WTC11 (cell line): Measurements from ENCODE around the gene CNTNAP2. TPM values are rescaled to one million over a fixed set of nuclear protein-coding genes. Genes with fewer than 3 reads are reported as not detected.

ENCODE experiments used
- ATAC-seq: fragments of 200-7000 bp; cut with Tn5 transposase; 2 replicates; pipeline ENCODE4 v1.10.0; 2021; ENCODE audit warnings: mild to moderate bottlenecking, moderate library complexity
- CTCF ChIA-PET: fragments of 300-600 bp; sonication (Branson Sonifier 250); formaldehyde crosslinking; loops from one replicate; lab custom pipeline; 2021; ENCODE audit warnings: antibody characterized with exemption; lab: Charles Lee
- POLR2A ChIA-PET: fragments of 350-600 bp; sonication (Branson Sonifier 250); formaldehyde crosslinking; loops from one replicate; lab custom pipeline; 2021; ENCODE audit warnings: antibody characterized with exemption; lab: Charles Lee
- DNase-seq: peaks from one replicate; pipeline ENCODE4 v3.0.0; 2021; ENCODE audit warnings: low spot score
- H3K27ac Mint-ChIP-seq: 2 replicates; pipeline ENCODE4 v1.8.0; 2021; ENCODE audit warnings: mixed read lengths
- H3K27me3 Mint-ChIP-seq: 2 replicates; pipeline ENCODE4 v1.8.0; 2021; ENCODE audit warnings: low read depth, mild to moderate bottlenecking, moderate library complexity, mixed read lengths
- H3K36me3 Mint-ChIP-seq: 2 replicates; pipeline ENCODE4 v1.8.0; 2021; ENCODE audit warnings: mixed read lengths
- H3K4me1 Mint-ChIP-seq: 2 replicates; pipeline ENCODE4 v1.8.0; 2022; ENCODE audit warnings: mixed read lengths
- H3K4me3 Mint-ChIP-seq: 2 replicates; pipeline ENCODE4 v1.8.0; 2021; ENCODE audit warnings: mild to moderate bottlenecking, moderate library complexity, mixed read lengths
- H3K9me3 Mint-ChIP-seq: 2 replicates; pipeline ENCODE4 v1.8.0; 2021; ENCODE audit warnings: mixed read lengths
- ATF1 ChIP-seq: sonication (generic); formaldehyde crosslinking; IDR thresholded peaks from 2 replicates; pipeline ENCODE4 v1.8.1; 2023; ENCODE audit warnings: mild to moderate bottlenecking, moderate library complexity, missing genetic modification reagents
- ESRRA ChIP-seq: sonication (generic); formaldehyde crosslinking; IDR thresholded peaks from 2 replicates; pipeline ENCODE4 v1.8.1; 2022; ENCODE audit warnings: mild to moderate bottlenecking, missing genetic modification reagents, borderline replicate concordance
- FOXP1 ChIP-seq: sonication (generic); formaldehyde crosslinking; IDR thresholded peaks from 2 replicates; pipeline ENCODE4 v1.8.0; 2022; ENCODE audit warnings: missing genetic modification reagents, mild to moderate bottlenecking, moderate library complexity, borderline replicate concordance
- GABPB1 ChIP-seq: sonication (generic); formaldehyde crosslinking; IDR thresholded peaks from 2 replicates; pipeline ENCODE4 v1.8.1; 2023; ENCODE audit warnings: mild to moderate bottlenecking, missing genetic modification reagents
- NFATC4 ChIP-seq: fragments of 250-450 bp; sonication (Bioruptor Pico); IDR thresholded peaks from 2 replicates; pipeline ENCODE4 v1.9.0; 2021; ENCODE audit warnings: mild to moderate bottlenecking
- NR2C2 ChIP-seq: sonication (generic); formaldehyde crosslinking; IDR thresholded peaks from 2 replicates; pipeline ENCODE4 v1.8.0; 2022; ENCODE audit warnings: mild to moderate bottlenecking, missing genetic modification reagents
- OVOL2 ChIP-seq: fragments of 250-450 bp; sonication (Bioruptor Pico); IDR thresholded peaks from 2 replicates; pipeline ENCODE4 v1.9.0; 2021; ENCODE audit warnings: mild to moderate bottlenecking, borderline replicate concordance
- RELA ChIP-seq: sonication (generic); formaldehyde crosslinking; IDR thresholded peaks from 2 replicates; pipeline ENCODE4 v1.8.1; 2022; ENCODE audit warnings: missing genetic modification reagents, mild to moderate bottlenecking, borderline replicate concordance
- SMAD3 ChIP-seq: sonication (generic); formaldehyde crosslinking; IDR thresholded peaks from 2 replicates; pipeline ENCODE4 v1.8.0; 2022; ENCODE audit warnings: missing genetic modification reagents, mild to moderate bottlenecking, borderline replicate concordance
- ZNF423 ChIP-seq: fragments of 250-450 bp; sonication (Bioruptor Pico); IDR thresholded peaks from 2 replicates; pipeline ENCODE4 v2.1.2; 2022; ENCODE audit warnings: mild to moderate bottlenecking, moderate library complexity
- total RNA-seq: library from RNA; stranded (reverse); gene quantifications from 3 replicates; pipeline ENCODE4 v1.2.3, GENCODE V29; 2021
- TF ChIP-seq, protein P1 (sequence below): sonication (generic); formaldehyde crosslinking; IDR thresholded peaks from 2 replicates; pipeline ENCODE4 v1.8.1; 2023; ENCODE audit warnings: mild to moderate bottlenecking, missing genetic modification reagents
- TF ChIP-seq, protein P2 (sequence below): sonication (generic); formaldehyde crosslinking; IDR thresholded peaks from 2 replicates; pipeline ENCODE4 v1.8.1; 2023; ENCODE audit warnings: mild to moderate bottlenecking, missing genetic modification reagents, moderate library complexity
- TF ChIP-seq, protein P3 (sequence below): sonication (generic); formaldehyde crosslinking; IDR thresholded peaks from 2 replicates; pipeline ENCODE4 v1.8.1; 2022; ENCODE audit warnings: mild to moderate bottlenecking, moderate library complexity, missing genetic modification reagents
- TF ChIP-seq, protein P4 (sequence below): sonication (generic); formaldehyde crosslinking; IDR thresholded peaks from 2 replicates; pipeline ENCODE4 v1.8.0; 2022; ENCODE audit warnings: mild to moderate bottlenecking, missing genetic modification reagents
- TF ChIP-seq, protein P5 (sequence below): fragments of 250-450 bp; sonication (Bioruptor Pico); IDR thresholded peaks from 2 replicates; pipeline ENCODE4 v1.9.0; 2021; ENCODE audit warnings: mild to moderate bottlenecking
- TF ChIP-seq, protein P6 (sequence below): sonication (generic); formaldehyde crosslinking; IDR thresholded peaks from 2 replicates; pipeline ENCODE4 v1.8.0; 2022; ENCODE audit warnings: missing genetic modification reagents
- TF ChIP-seq, protein P7 (sequence below): sonication (generic); formaldehyde crosslinking; IDR thresholded peaks from 2 replicates; pipeline ENCODE4 v1.8.0; 2022; ENCODE audit warnings: mild to moderate bottlenecking, missing genetic modification reagents
- TF ChIP-seq, protein P8 (sequence below): fragments of 200-600 bp; IDR thresholded peaks from 2 replicates; pipeline ENCODE4 v1.8.0; 2022; ENCODE audit warnings: antibody characterized with exemption

The CNTNAP2 gene
- total RNA-seq, 1 experiment from 2014 or later = 63.8 TPM

DNA sequence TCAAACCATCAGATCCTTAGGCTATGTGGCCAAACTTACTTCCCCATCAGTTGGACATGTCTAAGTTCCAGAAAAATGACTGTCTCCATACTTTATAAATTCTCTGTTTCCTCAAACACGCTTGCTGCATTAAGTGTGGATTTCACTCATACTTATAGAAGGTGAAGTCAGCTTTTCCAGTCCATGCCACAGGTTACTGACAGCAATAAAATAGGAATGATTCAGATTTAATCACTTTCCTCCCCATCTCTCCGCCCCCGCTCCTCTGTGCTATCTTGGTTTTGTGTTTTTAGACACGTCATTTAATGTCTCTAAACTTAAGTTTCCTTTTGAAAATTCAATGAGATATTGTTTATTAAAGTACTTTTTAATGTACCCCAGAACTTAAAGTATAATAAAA lies 1376.0 kb downstream of the CNTNAP2 start:
- POLR2A ChIA-PET = no interaction called here
- H3K27me3 Mint-ChIP-seq = no peaks in the 10 kb centered on the region
- CTCF ChIA-PET = no interaction called here

DNA sequence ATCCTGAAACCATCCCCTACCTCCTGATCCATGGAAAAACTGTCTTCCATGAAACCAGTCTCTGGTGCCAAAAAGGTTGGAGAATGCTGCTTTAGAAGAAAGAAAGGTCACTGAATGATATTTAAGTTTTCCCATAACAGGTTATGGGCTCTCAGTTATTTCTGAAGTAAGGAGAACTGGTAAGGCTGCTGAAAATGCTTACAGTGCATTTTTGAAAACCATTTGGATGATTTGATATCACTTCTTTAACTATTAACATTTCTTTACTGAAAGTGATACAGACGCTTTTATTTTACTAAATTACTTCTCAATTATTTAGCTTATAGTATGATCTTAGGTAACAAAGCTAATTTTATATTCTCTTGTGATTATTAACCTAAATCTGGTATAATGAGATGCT lies 1379.6 kb downstream of the CNTNAP2 start:
- CTCF ChIA-PET = no interaction called here
- Mint-ChIP-seq H3K4me3 (no peak overlapping the region), H3K27ac (no peak overlapping the region)

More for the DNA sequence above, 1376.0 kb downstream of the CNTNAP2 start:
- Mint-ChIP-seq H3K27ac (no peak overlapping the region), H3K4me3 (no peak overlapping the region), H3K36me3 (peaks cover 8% of the 10 kb centered on the region; the same call in 1 of the 2 replicates), H3K4me1 (peaks cover 3% of the 10 kb centered on the region; the same call in 1 of the 2 replicates), H3K9me3 (peaks cover 39% of the 10 kb centered on the region)
- DNase-seq (no peak), ATAC-seq (no peak)
- TF ChIP-seq, protein P1, sequence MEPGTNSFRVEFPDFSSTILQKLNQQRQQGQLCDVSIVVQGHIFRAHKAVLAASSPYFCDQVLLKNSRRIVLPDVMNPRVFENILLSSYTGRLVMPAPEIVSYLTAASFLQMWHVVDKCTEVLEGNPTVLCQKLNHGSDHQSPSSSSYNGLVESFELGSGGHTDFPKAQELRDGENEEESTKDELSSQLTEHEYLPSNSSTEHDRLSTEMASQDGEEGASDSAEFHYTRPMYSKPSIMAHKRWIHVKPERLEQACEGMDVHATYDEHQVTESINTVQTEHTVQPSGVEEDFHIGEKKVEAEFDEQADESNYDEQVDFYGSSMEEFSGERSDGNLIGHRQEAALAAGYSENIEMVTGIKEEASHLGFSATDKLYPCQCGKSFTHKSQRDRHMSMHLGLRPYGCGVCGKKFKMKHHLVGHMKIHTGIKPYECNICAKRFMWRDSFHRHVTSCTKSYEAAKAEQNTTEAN (CRISPR knock-in tag) = no peak
- TF ChIP-seq, protein P2, sequence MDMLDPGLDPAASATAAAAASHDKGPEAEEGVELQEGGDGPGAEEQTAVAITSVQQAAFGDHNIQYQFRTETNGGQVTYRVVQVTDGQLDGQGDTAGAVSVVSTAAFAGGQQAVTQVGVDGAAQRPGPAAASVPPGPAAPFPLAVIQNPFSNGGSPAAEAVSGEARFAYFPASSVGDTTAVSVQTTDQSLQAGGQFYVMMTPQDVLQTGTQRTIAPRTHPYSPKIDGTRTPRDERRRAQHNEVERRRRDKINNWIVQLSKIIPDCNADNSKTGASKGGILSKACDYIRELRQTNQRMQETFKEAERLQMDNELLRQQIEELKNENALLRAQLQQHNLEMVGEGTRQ = no peak
- TF ChIP-seq SMAD3 (CRISPR knock-in tag) (no peak), GABPB1 (CRISPR knock-in tag) (no peak), OVOL2 (CRISPR knock-in tag) (no peak), ATF1 (CRISPR knock-in tag) (no peak), NFATC4 (CRISPR knock-in tag) (no peak), RELA (CRISPR knock-in tag) (no peak)
- TF ChIP-seq, protein P3, sequence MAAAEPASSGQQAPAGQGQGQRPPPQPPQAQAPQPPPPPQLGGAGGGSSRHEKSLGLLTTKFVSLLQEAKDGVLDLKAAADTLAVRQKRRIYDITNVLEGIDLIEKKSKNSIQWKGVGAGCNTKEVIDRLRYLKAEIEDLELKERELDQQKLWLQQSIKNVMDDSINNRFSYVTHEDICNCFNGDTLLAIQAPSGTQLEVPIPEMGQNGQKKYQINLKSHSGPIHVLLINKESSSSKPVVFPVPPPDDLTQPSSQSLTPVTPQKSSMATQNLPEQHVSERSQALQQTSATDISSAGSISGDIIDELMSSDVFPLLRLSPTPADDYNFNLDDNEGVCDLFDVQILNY = no peak
- TF ChIP-seq, protein P4, sequence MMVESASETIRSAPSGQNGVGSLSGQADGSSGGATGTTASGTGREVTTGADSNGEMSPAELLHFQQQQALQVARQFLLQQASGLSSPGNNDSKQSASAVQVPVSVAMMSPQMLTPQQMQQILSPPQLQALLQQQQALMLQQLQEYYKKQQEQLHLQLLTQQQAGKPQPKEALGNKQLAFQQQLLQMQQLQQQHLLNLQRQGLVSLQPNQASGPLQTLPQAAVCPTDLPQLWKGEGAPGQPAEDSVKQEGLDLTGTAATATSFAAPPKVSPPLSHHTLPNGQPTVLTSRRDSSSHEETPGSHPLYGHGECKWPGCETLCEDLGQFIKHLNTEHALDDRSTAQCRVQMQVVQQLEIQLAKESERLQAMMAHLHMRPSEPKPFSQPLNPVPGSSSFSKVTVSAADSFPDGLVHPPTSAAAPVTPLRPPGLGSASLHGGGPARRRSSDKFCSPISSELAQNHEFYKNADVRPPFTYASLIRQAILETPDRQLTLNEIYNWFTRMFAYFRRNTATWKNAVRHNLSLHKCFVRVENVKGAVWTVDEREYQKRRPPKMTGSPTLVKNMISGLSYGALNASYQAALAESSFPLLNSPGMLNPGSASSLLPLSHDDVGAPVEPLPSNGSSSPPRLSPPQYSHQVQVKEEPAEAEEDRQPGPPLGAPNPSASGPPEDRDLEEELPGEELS (CRISPR knock-in tag) = no peak
- TF ChIP-seq, protein P5, sequence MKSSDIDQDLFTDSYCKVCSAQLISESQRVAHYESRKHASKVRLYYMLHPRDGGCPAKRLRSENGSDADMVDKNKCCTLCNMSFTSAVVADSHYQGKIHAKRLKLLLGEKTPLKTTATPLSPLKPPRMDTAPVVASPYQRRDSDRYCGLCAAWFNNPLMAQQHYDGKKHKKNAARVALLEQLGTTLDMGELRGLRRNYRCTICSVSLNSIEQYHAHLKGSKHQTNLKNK (CRISPR knock-in tag) = no peak
- TF ChIP-seq, protein P6, sequence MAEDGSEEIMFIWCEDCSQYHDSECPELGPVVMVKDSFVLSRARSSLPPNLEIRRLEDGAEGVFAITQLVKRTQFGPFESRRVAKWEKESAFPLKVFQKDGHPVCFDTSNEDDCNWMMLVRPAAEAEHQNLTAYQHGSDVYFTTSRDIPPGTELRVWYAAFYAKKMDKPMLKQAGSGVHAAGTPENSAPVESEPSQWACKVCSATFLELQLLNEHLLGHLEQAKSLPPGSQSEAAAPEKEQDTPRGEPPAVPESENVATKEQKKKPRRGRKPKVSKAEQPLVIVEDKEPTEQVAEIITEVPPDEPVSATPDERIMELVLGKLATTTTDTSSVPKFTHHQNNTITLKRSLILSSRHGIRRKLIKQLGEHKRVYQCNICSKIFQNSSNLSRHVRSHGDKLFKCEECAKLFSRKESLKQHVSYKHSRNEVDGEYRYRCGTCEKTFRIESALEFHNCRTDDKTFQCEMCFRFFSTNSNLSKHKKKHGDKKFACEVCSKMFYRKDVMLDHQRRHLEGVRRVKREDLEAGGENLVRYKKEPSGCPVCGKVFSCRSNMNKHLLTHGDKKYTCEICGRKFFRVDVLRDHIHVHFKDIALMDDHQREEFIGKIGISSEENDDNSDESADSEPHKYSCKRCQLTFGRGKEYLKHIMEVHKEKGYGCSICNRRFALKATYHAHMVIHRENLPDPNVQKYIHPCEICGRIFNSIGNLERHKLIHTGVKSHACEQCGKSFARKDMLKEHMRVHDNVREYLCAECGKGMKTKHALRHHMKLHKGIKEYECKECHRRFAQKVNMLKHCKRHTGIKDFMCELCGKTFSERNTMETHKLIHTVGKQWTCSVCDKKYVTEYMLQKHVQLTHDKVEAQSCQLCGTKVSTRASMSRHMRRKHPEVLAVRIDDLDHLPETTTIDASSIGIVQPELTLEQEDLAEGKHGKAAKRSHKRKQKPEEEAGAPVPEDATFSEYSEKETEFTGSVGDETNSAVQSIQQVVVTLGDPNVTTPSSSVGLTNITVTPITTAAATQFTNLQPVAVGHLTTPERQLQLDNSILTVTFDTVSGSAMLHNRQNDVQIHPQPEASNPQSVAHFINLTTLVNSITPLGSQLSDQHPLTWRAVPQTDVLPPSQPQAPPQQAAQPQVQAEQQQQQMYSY (CRISPR knock-in tag) = no peak

DNA sequence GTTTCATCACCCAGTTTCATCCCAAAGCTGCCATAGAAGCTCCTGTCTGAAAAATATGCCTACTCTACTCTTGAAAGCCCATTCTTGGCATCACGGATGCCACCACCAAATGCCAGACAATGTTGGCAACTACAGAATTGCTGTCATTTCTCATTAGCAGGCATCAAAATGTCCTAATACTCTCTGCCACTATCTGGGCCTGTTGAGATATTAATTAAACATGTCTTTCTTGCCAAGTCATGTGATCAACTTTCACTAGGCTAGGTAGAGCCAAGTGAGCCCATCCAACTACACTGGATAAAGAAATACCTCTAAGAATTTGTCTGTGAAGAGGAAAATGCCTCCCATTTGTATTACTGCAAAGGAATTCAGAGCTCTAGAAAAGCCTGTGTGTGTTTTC lies 1380.6 kb downstream of the CNTNAP2 start:
- ChIA-PET POLR2A (no interaction called here), CTCF (interaction anchor here (0.9 kb wide), 1 partner anchor 65 kb away, joined by 3 read pairs; no protein-coding TSS in a partner anchor)
- Mint-ChIP-seq H3K27ac (no peak overlapping the region), H3K27me3 (no peaks in the 10 kb centered on the region), H3K4me1 (peaks cover 3% of the 10 kb centered on the region; the same call in 1 of the 2 replicates), H3K36me3 (peaks cover 8% of the 10 kb centered on the region; the same call in 1 of the 2 replicates), H3K9me3 (peaks cover 27% of the 10 kb centered on the region), H3K4me3 (no peak overlapping the region)
- no peak for DNase-seq
- no peak for ATAC-seq
- TF ChIP-seq, protein P7, sequence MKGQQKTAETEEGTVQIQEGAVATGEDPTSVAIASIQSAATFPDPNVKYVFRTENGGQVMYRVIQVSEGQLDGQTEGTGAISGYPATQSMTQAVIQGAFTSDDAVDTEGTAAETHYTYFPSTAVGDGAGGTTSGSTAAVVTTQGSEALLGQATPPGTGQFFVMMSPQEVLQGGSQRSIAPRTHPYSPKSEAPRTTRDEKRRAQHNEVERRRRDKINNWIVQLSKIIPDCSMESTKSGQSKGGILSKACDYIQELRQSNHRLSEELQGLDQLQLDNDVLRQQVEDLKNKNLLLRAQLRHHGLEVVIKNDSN (CRISPR knock-in tag) = no peak
- TF ChIP-seq ESRRA (CRISPR knock-in tag) = no peak
- TF ChIP-seq, protein P8, sequence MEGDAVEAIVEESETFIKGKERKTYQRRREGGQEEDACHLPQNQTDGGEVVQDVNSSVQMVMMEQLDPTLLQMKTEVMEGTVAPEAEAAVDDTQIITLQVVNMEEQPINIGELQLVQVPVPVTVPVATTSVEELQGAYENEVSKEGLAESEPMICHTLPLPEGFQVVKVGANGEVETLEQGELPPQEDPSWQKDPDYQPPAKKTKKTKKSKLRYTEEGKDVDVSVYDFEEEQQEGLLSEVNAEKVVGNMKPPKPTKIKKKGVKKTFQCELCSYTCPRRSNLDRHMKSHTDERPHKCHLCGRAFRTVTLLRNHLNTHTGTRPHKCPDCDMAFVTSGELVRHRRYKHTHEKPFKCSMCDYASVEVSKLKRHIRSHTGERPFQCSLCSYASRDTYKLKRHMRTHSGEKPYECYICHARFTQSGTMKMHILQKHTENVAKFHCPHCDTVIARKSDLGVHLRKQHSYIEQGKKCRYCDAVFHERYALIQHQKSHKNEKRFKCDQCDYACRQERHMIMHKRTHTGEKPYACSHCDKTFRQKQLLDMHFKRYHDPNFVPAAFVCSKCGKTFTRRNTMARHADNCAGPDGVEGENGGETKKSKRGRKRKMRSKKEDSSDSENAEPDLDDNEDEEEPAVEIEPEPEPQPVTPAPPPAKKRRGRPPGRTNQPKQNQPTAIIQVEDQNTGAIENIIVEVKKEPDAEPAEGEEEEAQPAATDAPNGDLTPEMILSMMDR = no peak
- no peak for TF ChIP-seq ZNF423 (CRISPR knock-in tag)
- TF ChIP-seq, protein P2 = no peak
- TF ChIP-seq SMAD3 (CRISPR knock-in tag) = no peak
- no peak for TF ChIP-seq NFATC4 (CRISPR knock-in tag)
- no peak for TF ChIP-seq FOXP1 (CRISPR knock-in tag)

More for the DNA sequence above, 1379.6 kb downstream of the CNTNAP2 start:
- no peak for DNase-seq
- no peaks in the 10 kb centered on the region for H3K27me3 Mint-ChIP-seq
- peaks cover 32% of the 10 kb centered on the region for H3K9me3 Mint-ChIP-seq
- peaks cover 3% of the 10 kb centered on the region; the same call in 1 of the 2 replicates for H3K4me1 Mint-ChIP-seq
- peaks cover 8% of the 10 kb centered on the region; the same call in 1 of the 2 replicates for H3K36me3 Mint-ChIP-seq
- no peak for TF ChIP-seq NR2C2 (CRISPR knock-in tag)
- POLR2A ChIA-PET = no interaction called here
- no peak for ATAC-seq
